ENCODE data around the gene EVA1C. TPM values are rescaled to one million over a fixed set of nuclear protein-coding genes. Genes with fewer than 3 reads are reported as not detected.
A peak's percentile ranks its signal among the peaks of the same experiment; 100 is the strongest.

EVA1C gene
- total RNA-seq, 1 experiment from 2014 or later: 16.1 TPM

DNA sequence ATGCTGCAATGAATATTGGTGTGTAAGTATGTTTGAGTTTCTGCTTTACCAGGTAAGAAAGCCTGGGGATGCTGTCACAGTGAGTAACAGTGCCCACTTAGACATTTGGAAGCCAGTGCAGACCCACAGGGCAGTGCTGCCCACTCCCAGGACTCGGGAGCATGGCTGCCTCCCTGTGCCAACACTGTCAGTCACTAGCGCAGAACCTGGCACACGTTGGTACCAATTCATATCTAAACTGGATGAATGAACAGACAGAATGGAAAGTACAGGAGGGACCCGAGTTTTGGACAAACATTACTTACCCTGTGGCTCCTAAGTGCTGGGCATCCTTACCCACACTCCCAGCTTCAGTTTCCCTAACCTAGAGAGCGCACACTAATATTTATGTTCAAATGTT lies 1.6 kb upstream of the EVA1C start:
- Histone ChIP-seq H4K20me1 (ENCODE audit: low read length) (no peaks in the 10 kb centered on the region), H3K79me2 (ENCODE audit: low read length) (peaks cover 31% of the 10 kb centered on the region), H3K27ac (ENCODE audit: low read length) (no peak overlapping the region), H2AFZ (ENCODE audit: low read length) (peak overlapping the region; percentile 92), H3K9me3 (ENCODE audit: low read length) (no peaks in the 10 kb centered on the region), H3K9ac (ENCODE audit: low read length) (peak overlapping the region; percentile 89), H3K9me2 (replicated peaks; ENCODE audit: low read length) (no peaks in the 10 kb centered on the region), H3K36me3 (ENCODE audit: low read depth, low read length) (no peaks in the 10 kb centered on the region), H3K4me3 (ENCODE audit: low read length) (peak overlapping the region; percentile 90), H3K27me3 (ENCODE audit: low read length) (no peaks in the 10 kb centered on the region), H3K4me1 (ENCODE audit: insufficient read depth, low read length) (peaks cover 28% of the 10 kb centered on the region), H3K4me2 (ENCODE audit: low read length) (peak overlapping the region; percentile 99), H3F3A (ENCODE audit: low read length, unreplicated experiment) (peaks cover 7% of the 10 kb centered on the region)
- no TSS peak for BruUV-seq (replicated peaks)
- ChIA-PET POLR2A (ENCODE audit: unreplicated experiment) (no interaction called here), CTCF (no interaction called here)
- DNase-seq (no peak), ATAC-seq (no peak)
- TF ChIP-seq EZH2 (IDR thresholded peaks at IDR 0.05; ENCODE audit: low read length, unreplicated experiment) (no peak), EZH2phosphoT487 (IDR thresholded peaks at IDR 0.05; ENCODE audit: borderline replicate concordance, low read length) (no peak)
- TF ChIP-seq, protein P1, sequence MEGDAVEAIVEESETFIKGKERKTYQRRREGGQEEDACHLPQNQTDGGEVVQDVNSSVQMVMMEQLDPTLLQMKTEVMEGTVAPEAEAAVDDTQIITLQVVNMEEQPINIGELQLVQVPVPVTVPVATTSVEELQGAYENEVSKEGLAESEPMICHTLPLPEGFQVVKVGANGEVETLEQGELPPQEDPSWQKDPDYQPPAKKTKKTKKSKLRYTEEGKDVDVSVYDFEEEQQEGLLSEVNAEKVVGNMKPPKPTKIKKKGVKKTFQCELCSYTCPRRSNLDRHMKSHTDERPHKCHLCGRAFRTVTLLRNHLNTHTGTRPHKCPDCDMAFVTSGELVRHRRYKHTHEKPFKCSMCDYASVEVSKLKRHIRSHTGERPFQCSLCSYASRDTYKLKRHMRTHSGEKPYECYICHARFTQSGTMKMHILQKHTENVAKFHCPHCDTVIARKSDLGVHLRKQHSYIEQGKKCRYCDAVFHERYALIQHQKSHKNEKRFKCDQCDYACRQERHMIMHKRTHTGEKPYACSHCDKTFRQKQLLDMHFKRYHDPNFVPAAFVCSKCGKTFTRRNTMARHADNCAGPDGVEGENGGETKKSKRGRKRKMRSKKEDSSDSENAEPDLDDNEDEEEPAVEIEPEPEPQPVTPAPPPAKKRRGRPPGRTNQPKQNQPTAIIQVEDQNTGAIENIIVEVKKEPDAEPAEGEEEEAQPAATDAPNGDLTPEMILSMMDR (conservative IDR thresholded peaks at IDR 0.05; ENCODE audit: low read depth, low read length): no peak
- intact Hi-C loops (cut with micrococcal nuclease): loop anchor here (5.0 to 10.0 kb wide), 2 partner anchors 66 to 364 kb away; partner anchors contain the start of gene PAXBP1

- intact Hi-C loops (cut with micrococcal nuclease): loop anchor here (5.0 to 10.0 kb wide), 2 partner anchors 66 to 363 kb away; partner anchors contain the start of gene PAXBP1
- Histone ChIP-seq H3K4me1 (ENCODE audit: insufficient read depth, low read length) (peaks cover 28% of the 10 kb centered on the region), H3K27ac (ENCODE audit: low read length) (peak overlapping the region; percentile 65), H3K79me2 (ENCODE audit: low read length) (peaks cover 33% of the 10 kb centered on the region), H3K27me3 (ENCODE audit: low read length) (no peaks in the 10 kb centered on the region), H3F3A (ENCODE audit: low read length, unreplicated experiment) (peaks cover 7% of the 10 kb centered on the region), H3K9ac (ENCODE audit: low read length) (peak overlapping the region; percentile 89), H3K4me3 (ENCODE audit: low read length) (peak overlapping the region; percentile 90), H3K36me3 (ENCODE audit: low read depth, low read length) (no peaks in the 10 kb centered on the region), H3K4me2 (ENCODE audit: low read length) (peak overlapping the region; percentile 99), H3K9me2 (replicated peaks; ENCODE audit: low read length) (no peaks in the 10 kb centered on the region), H3K9me3 (ENCODE audit: low read length) (no peaks in the 10 kb centered on the region), H4K20me1 (ENCODE audit: low read length) (no peaks in the 10 kb centered on the region), H2AFZ (ENCODE audit: low read length) (peak overlapping the region; percentile 92)
- ATAC-seq: peak; percentile 43
- CTCF ChIA-PET: interaction anchor here (0.6 kb wide), 1 partner anchor 45 kb away, joined by 3 read pairs; no protein-coding TSS in a partner anchor
- BruUV-seq (replicated peaks): TSS peak; percentile 79
- peak; percentile 66 for DNase-seq
- POLR2A ChIA-PET (ENCODE audit: unreplicated experiment): no interaction called here
- TF ChIP-seq EZH2phosphoT487 (IDR thresholded peaks at IDR 0.05; ENCODE audit: borderline replicate concordance, low read length): no peak
- TF ChIP-seq EZH2 (IDR thresholded peaks at IDR 0.05; ENCODE audit: low read length, unreplicated experiment): no peak
- TF ChIP-seq, protein P1 (conservative IDR thresholded peaks at IDR 0.05; ENCODE audit: low read depth, low read length): no peak
Observed at GRCh38 chr21:32411350-32412161, 950 bp upstream of the EVA1C start.
